Measurements from ENCODE around the gene GARS1.

The GARS1 gene

GRCh38 chr7:30553141-30553540, 41.5 kb upstream of the GARS1 start:
- no peak for DNase-seq (ENCODE audit: low read depth)
- no peak for TF ChIP-seq CTCF (conservative IDR thresholded peaks at IDR 0.05; ENCODE audit: low read depth, low read length)
- H3K4me3 ChIP-seq (ENCODE audit: low read depth, low read length), result no peak overlapping the region

- TF ChIP-seq CTCF (conservative IDR thresholded peaks at IDR 0.05; ENCODE audit: low read depth, low read length), result no peak
- H3K4me3 ChIP-seq (ENCODE audit: low read depth, low read length), result no peak overlapping the region
- no peak for DNase-seq (ENCODE audit: low read depth)
Measured at GRCh38 chr7:30553546-30553945, 41.1 kb upstream of the GARS1 start.

GRCh38 chr7:30555525-30555924, 39.2 kb upstream of the GARS1 start:
- no peak overlapping the region for H3K4me3 ChIP-seq (ENCODE audit: low read depth, low read length)
- no peak for TF ChIP-seq CTCF (conservative IDR thresholded peaks at IDR 0.05; ENCODE audit: low read depth, low read length)
- DNase-seq (ENCODE audit: low read depth), result no peak

- peak; percentile 76 for DNase-seq (ENCODE audit: low read depth)
- H3K4me3 ChIP-seq (ENCODE audit: low read depth, low read length), result no peak overlapping the region
- no peak for TF ChIP-seq CTCF (conservative IDR thresholded peaks at IDR 0.05; ENCODE audit: low read depth, low read length)
Measured at GRCh38 chr7:30556840-30557239, 37.8 kb upstream of the GARS1 start.

GRCh38 chr7:30557245-30557644, 37.4 kb upstream of the GARS1 start:
- no peak for DNase-seq (ENCODE audit: low read depth)
- H3K4me3 ChIP-seq (ENCODE audit: low read depth, low read length), result no peak overlapping the region
- TF ChIP-seq CTCF (conservative IDR thresholded peaks at IDR 0.05; ENCODE audit: low read depth, low read length), result no peak

- no peak for TF ChIP-seq CTCF (conservative IDR thresholded peaks at IDR 0.05; ENCODE audit: low read depth, low read length)
- DNase-seq (ENCODE audit: low read depth), result no peak
- no peak overlapping the region for H3K4me3 ChIP-seq (ENCODE audit: low read depth, low read length)
Measured at GRCh38 chr7:30559611-30560010, 35.1 kb upstream of the GARS1 start.

GRCh38 chr7:30561389-30561788, 33.3 kb upstream of the GARS1 start:
- no peak for DNase-seq (ENCODE audit: low read depth)
- no peak for TF ChIP-seq CTCF (conservative IDR thresholded peaks at IDR 0.05; ENCODE audit: low read depth, low read length)
- no peak overlapping the region for H3K4me3 ChIP-seq (ENCODE audit: low read depth, low read length)
